T47D (cell line): ENCODE results near the gene MTHFD1L.

ENCODE experiments used
- DNase-seq, 2 experiments: peaks; one replicate each; pipeline versions ENCODE4 v3.0.0 to v3.0.0-alpha.2; 2011 to 2012; ENCODE audit warnings: low read depth in 1 of 2, low spot score in 1 of 2
- JUND ChIP-seq: IDR thresholded peaks from 2 replicates; pipeline ENCODE4 v1.6.1; 2012; ENCODE audit warnings: low read depth
- in situ Hi-C: cut with HindIII; loops from 2 replicates; pipeline ENCODE4 v1.10.0; 2016; ENCODE audit warnings: low sequenced_read_pairs, low pct_unique_long_range_greater_than_20kb

The MTHFD1L gene

DNA sequence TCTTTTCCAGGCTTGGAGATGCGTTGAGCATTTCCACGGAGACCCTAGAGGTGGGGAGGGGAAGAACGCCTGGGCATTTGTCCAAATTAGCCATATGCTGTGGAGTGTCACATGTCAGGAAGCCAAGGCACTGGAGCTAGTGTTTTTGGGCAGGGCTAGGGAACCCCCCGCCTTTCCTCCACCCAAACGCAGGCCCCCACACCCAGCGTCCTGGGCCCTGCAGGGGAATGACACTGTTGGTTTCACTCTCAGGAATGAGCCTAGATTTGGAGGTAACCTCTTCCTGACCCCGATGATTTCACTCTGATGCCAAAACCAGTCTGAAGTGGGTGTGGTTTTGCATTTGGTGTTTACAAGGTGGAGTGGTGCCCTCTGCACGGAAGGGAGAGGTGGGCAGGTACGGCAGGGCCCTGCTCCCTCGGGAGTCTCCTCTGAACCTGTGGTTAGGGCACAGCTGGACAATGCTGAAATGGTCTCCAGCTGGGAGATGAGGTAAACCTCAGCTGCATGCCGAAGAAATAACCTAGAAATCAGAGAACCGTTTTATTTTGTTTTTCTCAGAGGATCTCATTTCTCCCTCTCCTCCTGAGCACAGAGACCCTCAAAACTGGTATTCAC lies 29.5 kb downstream of the MTHFD1L start:
- TF ChIP-seq JUND, result no peak
- no peak for DNase-seq
- in situ Hi-C loops, result no loop called here

DNA sequence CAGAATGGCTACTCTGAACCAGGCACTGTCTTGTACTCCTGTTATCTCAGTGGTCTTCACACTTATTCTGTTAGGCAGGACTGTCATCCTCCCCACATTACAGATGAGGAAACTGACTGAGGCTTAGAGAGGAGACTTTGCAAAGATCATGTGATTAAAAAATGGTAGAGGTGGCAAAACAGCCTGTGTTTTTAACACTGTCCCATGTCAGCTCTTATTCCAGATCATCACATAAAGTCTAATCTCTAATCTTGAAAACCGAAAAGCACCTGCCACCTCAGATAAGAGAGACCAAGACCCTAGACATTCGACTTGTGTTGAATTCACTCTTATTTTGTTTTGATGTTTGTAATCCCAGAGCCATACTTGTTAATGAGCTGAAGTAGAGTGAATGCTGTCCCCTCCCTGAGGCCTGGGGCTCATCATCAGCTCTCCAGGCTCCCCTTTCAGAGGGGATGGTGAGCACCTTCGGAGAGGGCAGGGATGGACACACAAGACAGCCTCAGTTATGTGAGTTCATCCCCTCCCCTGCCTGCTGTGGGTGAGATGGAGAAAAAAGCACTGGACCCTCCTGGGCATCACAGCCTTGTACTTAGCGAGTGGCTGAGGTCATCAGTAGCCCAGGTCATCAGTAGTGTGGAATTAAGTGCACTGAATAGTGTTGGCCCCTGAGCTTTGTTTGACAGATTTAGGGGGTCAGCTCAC lies 30.6 kb downstream of the MTHFD1L start:
- in situ Hi-C loops, result no loop called here
- no peak for DNase-seq
- TF ChIP-seq JUND, result no peak

DNA sequence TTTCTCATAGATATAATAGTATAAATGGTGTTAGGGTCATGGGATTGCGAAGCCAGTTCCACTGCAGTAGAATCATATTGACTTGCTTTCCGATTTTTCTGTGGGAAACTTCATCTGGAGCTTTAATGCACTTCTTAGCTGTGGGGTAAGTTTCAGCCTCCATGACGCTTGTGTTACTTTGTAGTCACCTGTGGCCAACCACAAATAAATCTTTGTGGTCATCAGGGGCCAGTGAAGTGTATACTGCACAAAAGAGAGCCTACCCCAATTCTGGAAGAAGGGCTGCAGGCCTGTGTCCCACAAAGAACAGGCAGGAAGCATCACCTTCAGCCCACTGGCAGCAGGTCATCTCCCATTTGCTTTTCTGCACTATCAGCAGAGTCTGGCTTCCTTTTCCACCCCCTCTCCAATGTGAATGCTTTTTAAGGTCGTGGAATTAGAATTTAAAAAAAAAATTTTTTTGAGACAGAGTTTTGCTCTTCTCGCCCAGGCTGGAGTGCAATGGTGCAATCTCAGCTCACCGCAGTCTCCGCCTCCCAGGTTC lies 32.0 kb downstream of the MTHFD1L start:
- TF ChIP-seq JUND, result no peak
- in situ Hi-C loops, result no loop called here
- DNase-seq, result no peak

DNA sequence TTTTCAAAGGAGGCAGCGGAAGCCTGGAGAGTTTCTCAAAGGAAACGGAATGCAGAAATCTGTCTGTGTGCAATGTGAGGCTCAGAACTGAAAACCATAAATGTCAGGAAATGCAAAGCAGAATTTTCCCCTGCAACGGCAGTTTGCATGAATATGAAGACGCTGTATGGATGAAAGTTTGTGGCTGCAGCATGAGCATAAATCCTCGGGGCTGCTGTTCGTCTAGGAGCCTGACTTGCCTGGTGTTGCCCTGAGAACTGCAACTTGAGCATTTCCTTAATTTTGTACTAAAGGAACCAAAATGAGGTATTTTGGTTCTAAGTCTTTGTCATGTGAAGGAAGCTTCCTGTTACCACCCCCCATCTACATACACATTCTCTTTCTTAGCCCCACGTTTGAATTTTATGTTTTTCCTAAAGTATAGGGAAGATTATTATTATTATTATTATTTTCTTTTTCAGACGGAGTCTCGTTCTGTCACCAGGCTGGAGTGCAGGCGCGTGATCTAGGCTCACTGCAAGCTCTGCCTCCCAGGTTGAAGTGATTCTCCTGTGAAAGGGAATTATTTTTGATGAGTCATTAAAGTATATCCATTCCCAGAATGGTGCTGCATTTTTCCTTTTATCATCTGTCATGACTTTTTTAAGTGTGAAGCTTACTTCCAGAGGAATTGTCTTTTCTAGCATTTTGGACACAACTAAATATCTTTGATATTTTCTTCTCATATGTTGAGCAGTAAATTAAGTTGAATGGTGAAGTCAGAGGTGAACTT lies 33.1 kb downstream of the MTHFD1L start:
- TF ChIP-seq JUND, result no peak

DNA sequence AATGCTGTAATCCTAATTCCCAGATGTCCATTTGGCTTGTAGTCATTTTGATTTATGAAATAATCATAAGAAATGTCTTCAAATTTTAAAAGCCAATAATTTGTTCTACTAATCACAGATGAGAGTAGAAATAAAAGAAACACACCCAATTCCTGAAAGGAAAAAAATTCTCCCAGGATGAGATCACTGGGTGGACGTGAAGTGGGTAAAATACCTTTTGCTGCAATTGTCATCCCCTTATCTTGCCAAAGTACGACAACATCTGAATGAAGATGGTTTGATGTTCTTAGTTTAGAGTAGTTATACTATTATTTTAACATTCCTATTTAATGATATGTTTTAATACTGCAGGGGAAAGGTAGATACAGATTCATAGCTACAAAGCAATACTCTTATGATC lies 33.7 kb downstream of the MTHFD1L start:
- in situ Hi-C loops, result no loop called here
- no peak for DNase-seq
- TF ChIP-seq JUND, result no peak

More for the DNA sequence above, 33.1 kb downstream of the MTHFD1L start:
- no peak for DNase-seq
- in situ Hi-C loops, result no loop called here

DNA sequence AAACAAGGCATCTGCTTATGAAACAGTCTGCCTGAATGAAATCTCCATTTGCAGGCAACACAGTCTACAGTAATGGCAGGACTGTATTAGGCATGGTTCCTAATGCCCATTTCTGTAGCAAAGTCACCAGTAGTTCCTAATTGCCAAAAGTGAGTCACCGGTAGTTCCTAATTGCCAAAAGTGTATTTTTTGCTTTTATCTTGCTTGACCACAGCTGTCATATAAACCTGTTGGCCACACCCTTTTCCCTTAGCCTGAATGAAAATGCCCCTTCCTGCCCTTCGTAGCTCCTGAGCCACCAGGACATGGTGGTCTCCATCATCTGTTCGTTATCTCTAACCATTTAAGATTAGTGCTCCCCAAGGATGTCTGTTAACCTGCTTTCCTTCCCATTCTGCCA lies 34.5 kb downstream of the MTHFD1L start:
- DNase-seq, result no peak
- TF ChIP-seq JUND, result no peak
- in situ Hi-C loops, result no loop called here

DNA sequence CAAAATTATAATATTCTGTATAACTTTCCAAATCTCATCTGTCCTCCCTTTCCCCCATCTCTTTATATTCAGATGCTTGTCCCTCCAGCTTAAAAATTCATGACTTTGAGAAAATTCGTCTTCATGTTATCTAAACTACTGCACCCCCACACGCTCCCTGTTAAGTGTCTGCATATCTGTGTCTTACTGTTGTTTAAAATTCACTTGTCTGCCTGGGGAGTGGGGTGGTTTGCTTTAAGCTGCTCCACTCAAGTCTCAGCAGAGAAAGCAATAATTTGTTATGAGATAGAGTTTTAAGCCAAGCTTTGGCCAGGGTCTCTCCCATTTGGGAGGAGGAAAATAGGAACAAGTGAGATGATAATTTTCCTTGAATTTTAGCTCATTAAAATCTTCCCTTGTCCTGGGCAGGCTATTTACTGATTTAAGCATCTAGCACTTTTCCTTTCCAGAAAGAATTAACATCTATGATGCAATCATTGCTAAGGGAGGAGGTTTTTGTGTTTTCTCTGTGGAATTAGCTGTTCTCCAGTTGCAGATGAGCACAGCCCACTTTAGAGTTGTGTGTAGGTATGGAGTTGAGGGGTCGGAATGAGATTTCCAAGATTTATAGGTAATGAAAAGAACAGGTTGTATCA lies 36.8 kb downstream of the MTHFD1L start:
- TF ChIP-seq JUND, result no peak
- in situ Hi-C loops, result no loop called here
- DNase-seq, result no peak

DNA sequence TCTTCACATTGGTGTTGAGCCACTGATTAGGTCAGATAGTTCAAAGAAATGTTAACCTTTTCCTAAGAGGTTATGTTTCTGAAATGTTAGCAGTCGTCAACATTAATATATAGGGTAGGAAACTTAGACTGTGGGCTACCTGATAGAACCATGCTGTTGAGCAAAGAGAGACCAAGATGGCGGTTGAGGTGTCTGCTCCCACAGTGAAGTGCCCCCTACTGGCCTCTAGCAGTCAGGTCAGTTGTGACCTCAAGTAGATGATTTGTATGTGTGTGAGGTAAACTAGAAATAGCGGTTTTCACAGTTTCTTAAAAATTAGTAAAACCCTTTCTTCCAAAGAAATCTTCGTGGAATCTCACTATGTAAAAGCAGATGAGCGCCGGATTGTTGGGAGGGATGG lies 40.3 kb downstream of the MTHFD1L start:
- in situ Hi-C loops, result no loop called here
- TF ChIP-seq JUND, result no peak
- DNase-seq, result no peak

DNA sequence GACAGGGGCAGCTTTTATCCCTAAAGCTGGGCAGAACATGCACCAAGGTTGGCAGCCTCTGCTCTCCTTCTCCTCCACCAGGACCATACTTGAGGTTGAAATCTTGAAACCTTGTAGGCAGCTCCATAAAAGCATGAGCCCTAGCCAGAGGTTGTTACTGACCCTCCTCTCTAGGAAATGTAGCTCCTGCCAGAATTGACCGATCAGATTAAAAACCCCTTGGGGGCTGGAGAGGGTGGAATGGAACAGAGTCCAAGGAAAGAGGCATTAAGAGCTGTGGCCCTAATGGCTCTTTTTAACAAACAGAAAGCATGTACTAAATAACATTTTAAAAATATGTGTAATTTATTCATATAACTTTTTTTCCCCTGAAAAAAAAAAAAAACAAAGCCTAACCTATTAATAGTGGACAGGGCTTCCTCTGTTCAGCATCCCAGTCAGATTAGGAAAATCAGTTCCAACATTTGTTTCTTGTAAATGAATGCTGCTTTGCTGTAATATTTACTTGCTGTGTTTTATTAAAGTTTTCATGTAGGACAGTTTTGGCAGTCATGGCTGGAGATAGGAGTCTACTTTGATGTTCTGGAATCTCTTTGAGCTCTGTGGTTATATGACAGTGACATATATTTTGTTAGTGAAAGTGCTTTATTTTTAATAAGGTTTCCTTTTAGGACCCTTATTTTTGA lies 41.3 kb downstream of the MTHFD1L start:
- no peak for TF ChIP-seq JUND
- in situ Hi-C loops, result no loop called here
- DNase-seq, result no peak

DNA sequence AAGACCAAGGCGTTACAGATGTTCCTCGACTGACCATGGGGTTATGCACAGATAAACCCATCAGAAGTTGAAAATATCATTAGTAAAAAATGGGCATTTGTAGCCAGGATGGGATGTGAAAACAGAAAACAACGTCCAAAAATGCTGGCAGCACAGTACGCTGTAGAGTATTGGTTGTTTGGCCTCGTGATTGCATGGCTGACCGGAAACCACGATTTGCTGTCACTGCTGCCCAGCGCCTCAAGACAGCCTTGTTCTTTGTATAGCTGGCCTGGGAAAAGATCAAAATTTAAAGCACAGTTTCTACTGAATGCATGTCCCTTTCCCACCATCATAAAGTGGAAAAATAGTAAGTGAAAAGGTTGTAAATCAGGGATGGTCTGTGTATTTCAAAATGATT lies 41.9 kb downstream of the MTHFD1L start:
- TF ChIP-seq JUND, result no peak
- DNase-seq, result no peak
- in situ Hi-C loops, result no loop called here

DNA sequence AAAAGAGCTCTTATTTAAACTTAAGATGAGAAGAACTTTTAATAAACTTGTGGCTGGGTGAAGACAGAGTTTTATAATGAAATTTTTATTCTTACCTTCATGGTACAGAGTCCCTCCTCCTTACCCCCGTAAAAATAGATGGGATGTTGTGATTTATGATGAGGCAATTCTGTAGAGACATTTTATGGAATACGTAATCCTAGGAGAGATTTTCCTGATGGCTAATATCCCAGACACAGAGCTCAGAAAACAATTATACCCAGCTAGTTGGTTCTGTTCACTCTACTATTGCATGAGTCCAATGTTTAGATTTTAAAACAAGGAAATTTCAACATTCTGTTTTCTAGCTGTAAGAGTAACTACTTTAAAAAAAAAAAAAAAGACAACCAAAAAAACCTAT lies 43.4 kb downstream of the MTHFD1L start:
- DNase-seq, result no peak
- in situ Hi-C loops, result no loop called here
- no peak for TF ChIP-seq JUND

DNA sequence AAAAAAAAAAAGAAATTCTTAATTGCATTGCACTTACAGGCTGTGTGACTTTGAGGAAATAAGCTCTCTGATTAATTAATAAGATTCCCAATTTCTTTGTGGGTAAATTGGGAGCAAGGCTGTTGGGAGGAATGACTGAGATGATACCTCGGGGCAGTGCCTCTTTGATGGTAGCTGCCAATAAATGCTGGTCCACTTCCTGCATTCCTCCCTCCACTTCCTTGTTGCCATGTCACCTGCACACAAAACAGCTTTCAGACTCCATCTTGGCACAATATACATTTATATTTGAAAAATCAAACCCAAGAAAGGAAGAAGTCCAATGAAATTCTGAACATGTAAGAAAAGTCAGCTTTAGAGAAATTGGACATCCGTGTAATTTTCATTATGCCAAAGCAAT lies 45.1 kb downstream of the MTHFD1L start:
- DNase-seq, result peak in 1 of 2 experiments; percentile 56
- TF ChIP-seq JUND, result no peak
- in situ Hi-C loops, result no loop called here
